HFFc6 (cell line): ENCODE results near the gene DLG5. TPM values are rescaled to one million over a fixed set of nuclear protein-coding genes. Genes with fewer than 3 reads are reported as not detected.
"Not testable (repeated sequence)": the region's sequence is repeated elsewhere in the genome, so short reads cannot be mapped to it uniquely, and the experiment has no call there.

Experiments
- DNase-seq: peaks from one replicate; pipeline ENCODE4 v3.0.0-alpha.2; 2018
- H3K27ac Mint-ChIP-seq: 2 replicates; pipeline ENCODE4 v1.8.0; 2020; ENCODE audit warnings: mild to moderate bottlenecking, mixed read lengths
- H3K27me3 Mint-ChIP-seq: 2 replicates; pipeline ENCODE4 v1.8.0; 2021; ENCODE audit warnings: mild to moderate bottlenecking, moderate library complexity, mixed read lengths; ENCODE audit not compliant: insufficient read depth
- H3K36me3 Mint-ChIP-seq: 2 replicates; pipeline ENCODE4 v1.8.0; 2021; ENCODE audit warnings: low read depth, mixed read lengths
- H3K4me1 Mint-ChIP-seq: 2 replicates; pipeline ENCODE4 v1.8.0; 2020; ENCODE audit warnings: low read depth, mixed read lengths
- H3K4me3 Mint-ChIP-seq: 2 replicates; pipeline ENCODE4 v1.8.0; 2020; ENCODE audit warnings: mild to moderate bottlenecking, moderate library complexity, mixed read lengths
- H3K9me3 Mint-ChIP-seq: 2 replicates; pipeline ENCODE4 v1.8.0; 2020; ENCODE audit warnings: mild to moderate bottlenecking, mixed read lengths
- CTCF ChIP-seq: fragments of 200-600 bp; sonication (generic); IDR thresholded peaks from 2 replicates; pipeline ENCODE4 v1.5.0; 2021; ENCODE audit warnings: antibody characterized with exemption, mild to moderate bottlenecking
- total RNA-seq, 6 experiments: library from RNA; stranded (reverse); fragmentation: NEBNext Ultra II Directional; extraction: Animal tissue kit (Norgen Biotek cat#: 25700); gene quantifications; 2 replicates in 1 of 6; 3 replicates in 5 of 6; pipeline ENCODE4 v1.2.3, GENCODE V29; 2021

The DLG5 gene
- total RNA-seq, 6 experiments from 2014 or later, result 48.2 to 52.9 (median 49.7) TPM

- Mint-ChIP-seq H3K27ac (no peak overlapping the region), H3K4me1 (peaks cover 26% of the 10 kb centered on the region), H3K36me3 (peaks cover 42% of the 10 kb centered on the region), H3K27me3 (peaks cover 3% of the 10 kb centered on the region), H3K4me3 (no peak overlapping the region), H3K9me3 (peaks cover 17% of the 10 kb centered on the region)
- no peak for TF ChIP-seq CTCF
- no peak for DNase-seq
Measured at GRCh38 chr10:77781451-77782327, 144.9 kb downstream of the DLG5 start.

GRCh38 chr10:77780180-77780579 is 146.4 kb downstream of the DLG5 start:
- no peak for DNase-seq
- H3K9me3 Mint-ChIP-seq, result peaks cover 18% of the 10 kb centered on the region
- peaks cover 47% of the 10 kb centered on the region for H3K36me3 Mint-ChIP-seq
- H3K4me3 Mint-ChIP-seq, result no peak overlapping the region
- H3K27ac Mint-ChIP-seq, result no peak overlapping the region
- TF ChIP-seq CTCF, result no peak
- H3K4me1 Mint-ChIP-seq, result peaks cover 15% of the 10 kb centered on the region
- peaks cover 1% of the 10 kb centered on the region for H3K27me3 Mint-ChIP-seq

- Mint-ChIP-seq H3K27ac (no peak overlapping the region), H3K27me3 (peaks cover 1% of the 10 kb centered on the region)
Measured at GRCh38 chr10:77776487-77776886, 150.1 kb downstream of the DLG5 start.

GRCh38 chr10:77774940-77775391 is 151.6 kb downstream of the DLG5 start:
- Mint-ChIP-seq H3K4me3 (no peak overlapping the region), H3K4me1 (no peaks in the 10 kb centered on the region), H3K27ac (no peak overlapping the region), H3K27me3 (peaks cover 3% of the 10 kb centered on the region), H3K9me3 (peaks cover 18% of the 10 kb centered on the region), H3K36me3 (peaks cover 37% of the 10 kb centered on the region)
- no peak for DNase-seq
- no peak for TF ChIP-seq CTCF

More at GRCh38 chr10:77776487-77776886, 150.1 kb downstream of the DLG5 start:
- Mint-ChIP-seq H3K4me1 (no peaks in the 10 kb centered on the region), H3K36me3 (peaks cover 46% of the 10 kb centered on the region), H3K4me3 (no peak overlapping the region), H3K9me3 (peaks cover 18% of the 10 kb centered on the region)
- no peak for TF ChIP-seq CTCF
- DNase-seq, result no peak

- TF ChIP-seq CTCF, result no peak
- Mint-ChIP-seq H3K27me3 (peaks cover 2% of the 10 kb centered on the region), H3K36me3 (peaks cover 32% of the 10 kb centered on the region), H3K4me3 (no peak overlapping the region), H3K9me3 (peaks cover 18% of the 10 kb centered on the region), H3K27ac (no peak overlapping the region), H3K4me1 (no peaks in the 10 kb centered on the region)
- no peak for DNase-seq
Measured at GRCh38 chr10:77773631-77774426, 152.7 kb downstream of the DLG5 start.

GRCh38 chr10:77772852-77773600 is 153.5 kb downstream of the DLG5 start:
- peaks cover 26% of the 10 kb centered on the region for H3K36me3 Mint-ChIP-seq
- not testable (repeated sequence) for H3K4me3 Mint-ChIP-seq, H3K4me1 Mint-ChIP-seq

More at GRCh38 chr10:77772852-77773600, 153.5 kb downstream of the DLG5 start:
- H3K27ac Mint-ChIP-seq, DNase-seq, H3K27me3 Mint-ChIP-seq: not testable (repeated sequence)
- H3K9me3 Mint-ChIP-seq, result peaks cover 17% of the 10 kb centered on the region
